Measurements from ENCODE around the gene RPIA. TPM values are rescaled to one million over a fixed set of nuclear protein-coding genes. Genes with fewer than 3 reads are reported as not detected.

The RPIA gene
- total RNA-seq, 2 donors from 2014 or later = 8.2 to 12.2 TPM

DNA sequence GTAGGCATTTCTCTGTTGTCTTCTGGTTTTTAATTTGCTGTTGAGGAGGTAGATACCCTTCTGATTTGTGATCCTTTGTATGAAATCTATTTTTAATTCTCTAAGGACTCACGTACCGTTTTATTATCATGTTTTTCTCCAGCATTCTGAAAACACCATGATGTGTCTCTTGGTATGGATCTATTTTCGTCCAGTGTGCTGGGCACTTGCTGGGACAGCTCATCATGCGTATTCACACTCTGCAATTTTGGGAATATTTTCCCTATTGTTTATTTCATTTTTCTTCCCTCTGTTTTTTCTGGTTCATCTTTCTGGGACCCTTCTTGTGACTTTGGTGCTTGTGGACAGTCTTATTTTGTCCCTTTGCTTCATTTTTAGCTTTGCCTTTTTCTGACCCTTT lies 21.9 kb downstream of the RPIA start:
- Histone ChIP-seq H3K4me3 (no peak overlapping the region), H3K27me3 (replicated peaks; ENCODE audit: insufficient read depth) (no peaks in the 10 kb centered on the region), H3K27ac (no peak overlapping the region), H3K36me3 (no peaks in the 10 kb centered on the region), H3K9me3 (no peaks in the 10 kb centered on the region), H3K4me1 (replicated peaks) (no peaks in the 10 kb centered on the region)
- DNase-seq (ENCODE audit: low spot score) = no peak
- WGBS = 95% methylated on average over 4 of the region's 4 CpGs
- intact Hi-C loops (cut with DNase I) = no loop called here
- no peak for TF ChIP-seq POLR2A (IDR thresholded peaks at IDR 0.05)
- TF ChIP-seq POLR2AphosphoS5 (IDR thresholded peaks at IDR 0.05) = no peak

DNA sequence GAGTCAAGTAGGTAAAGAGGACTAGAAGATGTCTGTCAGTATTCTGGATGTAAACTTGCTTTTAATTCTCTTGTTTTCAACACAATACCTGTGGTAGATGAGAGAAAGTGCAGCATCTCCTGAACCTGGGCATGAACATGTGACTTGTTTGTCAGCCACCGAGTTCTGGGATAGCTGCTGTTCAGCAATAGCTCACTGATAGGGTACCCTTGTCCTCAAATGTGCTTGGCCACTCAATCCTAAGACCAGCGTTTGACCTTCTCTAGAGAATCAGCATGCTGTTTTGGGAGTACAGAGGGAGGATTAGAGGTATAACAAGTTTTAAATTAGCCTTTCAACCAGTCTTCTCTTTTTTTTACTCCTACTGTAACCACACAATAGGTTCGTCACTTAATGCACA lies 23.2 kb downstream of the RPIA start:
- Histone ChIP-seq H3K9me3 (no peaks in the 10 kb centered on the region), H3K27ac (no peak overlapping the region), H3K36me3 (no peaks in the 10 kb centered on the region), H3K27me3 (replicated peaks; ENCODE audit: insufficient read depth) (no peaks in the 10 kb centered on the region), H3K4me1 (replicated peaks) (no peaks in the 10 kb centered on the region), H3K4me3 (no peak overlapping the region)
- 93% methylated on average over 3 of the region's 3 CpGs for WGBS
- TF ChIP-seq POLR2A (IDR thresholded peaks at IDR 0.05) = no peak
- TF ChIP-seq POLR2AphosphoS5 (IDR thresholded peaks at IDR 0.05) = no peak
- TF ChIP-seq, protein P1, sequence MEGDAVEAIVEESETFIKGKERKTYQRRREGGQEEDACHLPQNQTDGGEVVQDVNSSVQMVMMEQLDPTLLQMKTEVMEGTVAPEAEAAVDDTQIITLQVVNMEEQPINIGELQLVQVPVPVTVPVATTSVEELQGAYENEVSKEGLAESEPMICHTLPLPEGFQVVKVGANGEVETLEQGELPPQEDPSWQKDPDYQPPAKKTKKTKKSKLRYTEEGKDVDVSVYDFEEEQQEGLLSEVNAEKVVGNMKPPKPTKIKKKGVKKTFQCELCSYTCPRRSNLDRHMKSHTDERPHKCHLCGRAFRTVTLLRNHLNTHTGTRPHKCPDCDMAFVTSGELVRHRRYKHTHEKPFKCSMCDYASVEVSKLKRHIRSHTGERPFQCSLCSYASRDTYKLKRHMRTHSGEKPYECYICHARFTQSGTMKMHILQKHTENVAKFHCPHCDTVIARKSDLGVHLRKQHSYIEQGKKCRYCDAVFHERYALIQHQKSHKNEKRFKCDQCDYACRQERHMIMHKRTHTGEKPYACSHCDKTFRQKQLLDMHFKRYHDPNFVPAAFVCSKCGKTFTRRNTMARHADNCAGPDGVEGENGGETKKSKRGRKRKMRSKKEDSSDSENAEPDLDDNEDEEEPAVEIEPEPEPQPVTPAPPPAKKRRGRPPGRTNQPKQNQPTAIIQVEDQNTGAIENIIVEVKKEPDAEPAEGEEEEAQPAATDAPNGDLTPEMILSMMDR (IDR thresholded peaks at IDR 0.05) = no peak
- intact Hi-C loops (cut with DNase I) = no loop called here
- no peak for DNase-seq (ENCODE audit: low spot score)

DNA sequence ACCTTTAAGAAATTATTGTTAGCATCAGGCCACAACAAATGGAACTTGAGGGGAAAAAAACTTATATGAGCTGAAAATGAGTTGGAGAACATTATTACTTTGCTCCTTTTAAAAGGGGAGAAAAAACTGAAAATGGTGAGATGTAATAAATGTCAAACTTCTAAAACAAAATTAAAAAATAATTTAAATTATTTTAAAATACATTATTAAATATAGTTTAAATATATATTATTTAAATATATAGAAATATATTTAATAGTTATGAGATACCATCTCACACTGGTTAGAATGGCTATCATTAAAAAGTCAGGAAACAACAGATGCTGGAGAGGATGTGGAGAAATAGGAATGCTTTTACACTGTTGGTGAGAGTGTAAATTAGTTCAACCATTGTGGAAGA lies 28.9 kb downstream of the RPIA start:
- no peaks in the 10 kb centered on the region for H3K9me3 ChIP-seq
- no peaks in the 10 kb centered on the region for H3K36me3 ChIP-seq
- no peak for DNase-seq (ENCODE audit: low spot score)
- intact Hi-C loops (cut with DNase I) = no loop called here
- no peak overlapping the region for H3K27ac ChIP-seq
- no peaks in the 10 kb centered on the region for H3K4me1 ChIP-seq (replicated peaks)
- no peak for TF ChIP-seq POLR2A (IDR thresholded peaks at IDR 0.05)
- TF ChIP-seq, protein P1 (IDR thresholded peaks at IDR 0.05) = no peak
- TF ChIP-seq POLR2AphosphoS5 (IDR thresholded peaks at IDR 0.05) = no peak
- H3K27me3 ChIP-seq (replicated peaks; ENCODE audit: insufficient read depth) = no peaks in the 10 kb centered on the region
- H3K4me3 ChIP-seq = no peak overlapping the region

DNA sequence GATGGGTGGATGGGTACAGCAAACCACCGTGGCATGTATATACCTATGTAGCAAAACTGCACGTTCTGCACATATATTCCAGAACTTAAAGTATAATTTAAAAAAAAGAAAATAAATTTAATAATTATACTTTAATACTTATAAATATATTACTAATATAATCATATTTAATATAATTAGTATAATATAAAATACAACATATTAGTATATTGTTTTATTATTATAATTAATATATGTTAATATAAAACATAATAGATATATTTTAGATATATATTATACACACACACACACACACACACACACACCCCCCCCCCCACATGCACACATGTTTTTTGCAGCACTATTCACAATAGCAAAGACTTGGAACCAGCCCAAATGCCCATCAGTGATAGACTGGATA lies 29.8 kb downstream of the RPIA start:
- intact Hi-C loops (cut with DNase I) = no loop called here
- WGBS = 95% methylated on average over 2 of the region's 2 CpGs
- DNase-seq (ENCODE audit: low spot score) = no peak

DNA sequence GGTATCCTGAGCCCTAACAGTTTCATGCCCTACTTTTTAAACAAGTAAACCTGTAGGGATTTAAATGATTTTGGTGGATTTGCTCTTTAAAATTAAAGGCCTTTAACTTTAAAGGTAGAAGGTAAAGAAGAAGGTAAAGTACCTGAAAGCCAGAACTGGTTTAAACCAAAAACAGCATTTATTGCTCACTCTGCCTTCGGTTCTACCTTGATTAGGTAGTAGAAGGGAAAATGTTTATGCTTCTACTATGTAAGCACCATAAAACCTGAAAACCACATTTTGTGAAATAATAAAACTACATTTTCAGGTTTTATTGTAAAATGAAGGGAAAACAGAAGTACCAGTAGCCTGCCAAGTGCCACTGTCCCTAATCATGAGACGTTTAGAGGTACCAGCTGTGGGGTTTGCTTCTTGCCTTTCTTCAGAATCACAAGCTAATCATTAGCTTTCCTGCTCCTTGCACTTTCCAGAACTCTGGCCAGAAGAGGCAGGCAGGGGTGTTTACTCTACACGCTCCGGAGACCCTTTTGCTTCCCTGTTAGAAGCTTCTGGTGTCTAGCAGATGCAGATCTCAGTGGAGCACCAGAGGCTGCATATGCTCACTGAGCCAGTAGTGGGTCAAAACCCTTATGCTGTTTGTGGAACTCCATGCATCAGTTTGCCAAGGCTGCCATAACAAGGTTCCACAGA lies 33.3 kb downstream of the RPIA start:
- Histone ChIP-seq H3K36me3 (no peaks in the 10 kb centered on the region), H3K27me3 (replicated peaks; ENCODE audit: insufficient read depth) (no peaks in the 10 kb centered on the region), H3K4me3 (no peak overlapping the region), H3K9me3 (no peaks in the 10 kb centered on the region), H3K27ac (no peak overlapping the region), H3K4me1 (replicated peaks) (no peaks in the 10 kb centered on the region)
- intact Hi-C loops (cut with DNase I) = no loop called here
- TF ChIP-seq POLR2AphosphoS5 (IDR thresholded peaks at IDR 0.05) (no peak), POLR2A (IDR thresholded peaks at IDR 0.05) (no peak)
- TF ChIP-seq, protein P1 (IDR thresholded peaks at IDR 0.05) = no peak
- WGBS = 50% methylated on average over 4 of the region's 4 CpGs
- DNase-seq (ENCODE audit: low spot score) = no peak

More for the DNA sequence above, 29.8 kb downstream of the RPIA start:
- Histone ChIP-seq H3K4me3 (no peak overlapping the region), H3K9me3 (no peaks in the 10 kb centered on the region), H3K27ac (no peak overlapping the region), H3K36me3 (no peaks in the 10 kb centered on the region), H3K27me3 (replicated peaks; ENCODE audit: insufficient read depth) (no peaks in the 10 kb centered on the region), H3K4me1 (replicated peaks) (no peaks in the 10 kb centered on the region)
- TF ChIP-seq POLR2A (IDR thresholded peaks at IDR 0.05) (no peak), POLR2AphosphoS5 (IDR thresholded peaks at IDR 0.05) (no peak)
- TF ChIP-seq, protein P1 (IDR thresholded peaks at IDR 0.05) = no peak
